ENCODE measurements around the gene MCCC2. TPM values are rescaled to one million over a fixed set of nuclear protein-coding genes. Genes with fewer than 3 reads are reported as not detected.

The MCCC2 gene
- total and polyA plus RNA-seq, 10 donors = 15.3 to 48.8 (median 31.6) TPM

- H3K4me3 ChIP-seq = peak overlapping the region; percentile 74 to 89 (median 80)
- H3K36me3 ChIP-seq = no peaks in the 10 kb centered on the region
- no peak for TF ChIP-seq CTCF (IDR thresholded peaks at IDR 0.05 in 8 of 11, conservative IDR thresholded peaks at IDR 0.05 in 3 of 11)
- TF ChIP-seq POLR2AphosphoS5 (IDR thresholded peaks at IDR 0.05) = no peak
- TF ChIP-seq POLR2A (IDR thresholded peaks at IDR 0.05) = no peak
- no peak for DNase-seq
- H3K4me1 ChIP-seq = peaks cover 9 to 47% (median 30%) of the 10 kb centered on the region in 6 donors
- H3K27ac ChIP-seq = peak overlapping the region; percentile 84 to 94 (median 90)
- intact Hi-C loops (cut with DNase I; ENCODE audit: low total_unique reads) = no loop called here
- H3K9me3 ChIP-seq = no peaks in the 10 kb centered on the region
- H3K27me3 ChIP-seq (replicated peaks in 1 of 7) = no peaks in the 10 kb centered on the region
- 80 to 86% (median 83%) methylated on average over 22 of the region's 22 CpGs for WGBS, 5 donors
Observed at GRCh38 chr5:71586052-71586940, 844 bp upstream of the MCCC2 start.

DNA sequence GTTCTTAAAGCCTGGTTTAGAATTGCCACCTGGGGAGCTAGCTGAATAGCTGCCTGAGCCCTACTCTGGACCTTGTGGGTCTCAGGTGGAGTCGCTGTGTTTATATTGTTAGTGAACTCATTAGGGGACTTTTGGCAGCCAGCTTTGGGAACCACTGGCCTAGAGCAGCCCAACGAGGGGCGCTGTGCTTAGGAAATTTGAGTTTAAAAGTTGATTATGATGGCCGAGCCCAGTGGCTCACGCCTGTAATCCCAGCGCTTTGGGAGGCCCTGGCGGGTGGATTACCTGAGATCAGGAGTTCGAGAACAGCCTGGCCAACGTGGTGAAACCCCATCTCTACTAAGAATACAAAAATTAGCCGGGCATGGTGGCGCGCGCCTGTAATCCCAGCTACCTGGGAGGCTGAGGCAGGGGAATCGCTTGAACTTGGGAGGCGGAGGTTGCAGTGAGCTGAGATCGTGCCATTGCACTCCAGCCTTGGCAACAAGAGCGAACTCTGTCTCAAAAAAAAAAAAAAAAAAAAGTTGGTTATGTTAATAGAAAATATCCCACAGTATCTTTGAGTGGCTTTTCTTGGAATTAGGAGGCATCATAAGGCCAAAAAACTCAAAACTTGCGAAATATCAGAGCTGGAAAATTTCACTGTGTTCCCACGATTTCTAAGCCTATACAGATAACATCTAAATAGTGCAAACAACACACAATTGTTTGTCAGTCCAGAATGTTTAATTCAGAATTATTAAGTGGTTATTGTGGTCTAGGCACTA lies 809 bp downstream of the MCCC2 start:
- H3K27me3 ChIP-seq (replicated peaks in 1 of 7) = no peaks in the 10 kb centered on the region
- peak overlapping the region; percentile 74 to 89 (median 80) for H3K4me3 ChIP-seq
- 67 to 76% (median 69%) methylated on average over 19 of the region's 19 CpGs for WGBS, 5 donors
- H3K4me1 ChIP-seq = peaks cover 9 to 47% (median 30%) of the 10 kb centered on the region in 6 donors
- intact Hi-C loops (cut with DNase I; ENCODE audit: low total_unique reads) = no loop called here
- H3K36me3 ChIP-seq = peaks cover 0 to 7% (median 0%) of the 10 kb centered on the region in 6 donors
- no peaks in the 10 kb centered on the region for H3K9me3 ChIP-seq
- no peak for DNase-seq
- H3K27ac ChIP-seq = peak overlapping the region; percentile 84 to 94 (median 90)
- no peak for TF ChIP-seq CTCF (IDR thresholded peaks at IDR 0.05 in 8 of 11, conservative IDR thresholded peaks at IDR 0.05 in 3 of 11)
- no peak for TF ChIP-seq POLR2A (IDR thresholded peaks at IDR 0.05)
- no peak for TF ChIP-seq POLR2AphosphoS5 (IDR thresholded peaks at IDR 0.05)

- DNase-seq = no peak
- Histone ChIP-seq H3K36me3 (peaks cover 0 to 13% (median 0%) of the 10 kb centered on the region in 6 donors), H3K9me3 (no peaks in the 10 kb centered on the region), H3K27ac (no peak overlapping the region), H3K4me1 (peaks cover 9 to 47% (median 30%) of the 10 kb centered on the region in 6 donors), H3K4me3 (peak overlapping the region in 4 of 8 donors; percentile 74 to 89 (median 80)), H3K27me3 (replicated peaks in 1 of 7) (no peaks in the 10 kb centered on the region)
- intact Hi-C loops (cut with DNase I; ENCODE audit: low total_unique reads) = no loop called here
- 85 to 94% (median 87%) methylated on average over 2 of the region's 2 CpGs for WGBS, 5 donors
- TF ChIP-seq CTCF (IDR thresholded peaks at IDR 0.05 in 8 of 11, conservative IDR thresholded peaks at IDR 0.05 in 3 of 11) (no peak), POLR2A (IDR thresholded peaks at IDR 0.05) (no peak), POLR2AphosphoS5 (IDR thresholded peaks at IDR 0.05) (no peak)
Observed at GRCh38 chr5:71588533-71588885, 1.4 kb downstream of the MCCC2 start.

DNA sequence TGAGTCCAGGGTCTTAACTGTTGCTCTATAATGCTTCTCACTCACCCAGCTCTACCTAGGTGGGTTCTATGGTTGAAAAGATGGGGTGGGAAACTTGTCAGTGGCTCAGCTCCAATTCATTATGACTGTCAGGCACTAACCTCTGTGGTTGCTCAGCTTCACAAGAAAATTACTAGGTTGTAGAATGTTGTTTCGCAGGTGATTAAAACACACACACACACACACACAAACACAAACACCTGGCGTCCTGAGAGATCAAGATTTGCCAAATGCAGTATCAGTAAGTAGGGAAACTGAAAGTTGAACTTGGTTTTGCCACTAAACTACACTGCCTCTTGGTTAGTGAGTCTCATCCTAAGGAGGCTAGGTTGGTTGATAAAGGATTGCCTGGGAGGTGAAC lies 2.8 kb downstream of the MCCC2 start:
- DNase-seq = no peak
- Histone ChIP-seq H3K27me3 (replicated peaks in 1 of 7) (no peaks in the 10 kb centered on the region), H3K4me3 (no peak overlapping the region), H3K4me1 (peaks cover 9 to 47% (median 30%) of the 10 kb centered on the region in 6 donors), H3K36me3 (peaks cover 0 to 27% (median 0%) of the 10 kb centered on the region in 6 donors), H3K27ac (peak overlapping the region in 1 of 8 donors; percentile 2), H3K9me3 (no peaks in the 10 kb centered on the region)
- TF ChIP-seq POLR2AphosphoS5 (IDR thresholded peaks at IDR 0.05) = no peak
- no peak for TF ChIP-seq CTCF (IDR thresholded peaks at IDR 0.05 in 8 of 11, conservative IDR thresholded peaks at IDR 0.05 in 3 of 11)
- TF ChIP-seq POLR2A (IDR thresholded peaks at IDR 0.05) = no peak
- WGBS, 5 donors = 41 to 84% (median 49%) methylated on average over 2 of the region's 2 CpGs
- intact Hi-C loops (cut with DNase I; ENCODE audit: low total_unique reads) = no loop called here

All from spleen (tissue), 11 donors.